HepG2 (cell line): ENCODE data around the gene CDK5RAP2. TPM values are rescaled to one million over a fixed set of nuclear protein-coding genes. Genes with fewer than 3 reads are reported as not detected.

Source experiments
- ATF3 ChIP-seq: sonication (generic); formaldehyde crosslinking; IDR thresholded peaks from 2 replicates; pipeline ENCODE4 v1.4.0; 2020; ENCODE audit warnings: missing genetic modification reagents
- BCL6 ChIP-seq: IDR thresholded peaks from 2 replicates; pipeline ENCODE4 v1.6.1; 2016; ENCODE audit warnings: missing genetic modification reagents, missing compliant biosample characterization
- HCFC1 ChIP-seq: fragments of 150-350 bp; IDR thresholded peaks from 2 replicates; pipeline ENCODE4 v1.6.1; 2014; ENCODE audit warnings: low read depth, low read length
- HMGXB4 ChIP-seq, 2 experiments: sonication (generic) in 1 of 2; formaldehyde crosslinking in 1 of 2; IDR thresholded peaks; 2 replicates each; pipeline versions ENCODE4 v1.4.0 to v1.6.1; 2018 to 2020; ENCODE audit warnings: missing genetic modification reagents in 2 of 2, borderline replicate concordance in 1 of 2, low read depth in 1 of 2, mild to moderate bottlenecking in 1 of 2, missing biosample characterization in 1 of 2
- SMAD3 ChIP-seq: sonication (generic); formaldehyde crosslinking; IDR thresholded peaks from 2 replicates; pipeline ENCODE4 v1.4.0; 2020; ENCODE audit warnings: missing genetic modification reagents
- SMYD3 ChIP-seq: sonication (generic); formaldehyde crosslinking; IDR thresholded peaks from 2 replicates; pipeline ENCODE4 v1.8.1; 2023; ENCODE audit warnings: mild to moderate bottlenecking, missing genetic modification reagents
- SOX5 ChIP-seq: IDR thresholded peaks from 2 replicates; pipeline ENCODE4 v1.6.1; 2016; ENCODE audit warnings: borderline replicate concordance
- ZBTB4 ChIP-seq: sonication (generic); formaldehyde crosslinking; IDR thresholded peaks from 2 replicates; pipeline ENCODE4 v1.4.0; 2020; ENCODE audit warnings: missing genetic modification reagents, mild to moderate bottlenecking, borderline replicate concordance
- ZEB1 ChIP-seq: IDR thresholded peaks from 2 replicates; pipeline ENCODE4 v1.6.1; 2012; ENCODE audit warnings: mild to moderate bottlenecking, low read depth, inconsistent platforms; ENCODE audit not compliant: insufficient replicate concordance
- ZFP36 ChIP-seq: fragments of 150-350 bp; IDR thresholded peaks from 2 replicates; pipeline ENCODE4 v1.6.1; 2018; ENCODE audit warnings: borderline replicate concordance, low read length, low read depth; ENCODE audit not compliant: partially characterized antibody
- ZFP37 ChIP-seq: sonication (generic); formaldehyde crosslinking; IDR thresholded peaks from 2 replicates; pipeline ENCODE4 v1.4.0; 2020; ENCODE audit warnings: missing genetic modification reagents, borderline replicate concordance
- ZNF143 ChIP-seq: sonication (generic); formaldehyde crosslinking; IDR thresholded peaks from 2 replicates; pipeline ENCODE4 v1.4.0; 2020; ENCODE audit warnings: missing genetic modification reagents
- ZNF543 ChIP-seq: sonication (generic); formaldehyde crosslinking; IDR thresholded peaks from 2 replicates; pipeline ENCODE4 v1.4.0; 2020; ENCODE audit warnings: mild to moderate bottlenecking, missing genetic modification reagents
- ZNF615 ChIP-seq: sonication (generic); formaldehyde crosslinking; IDR thresholded peaks from 2 replicates; pipeline ENCODE4 v1.5.0; 2020; ENCODE audit warnings: mild to moderate bottlenecking, missing genetic modification reagents, borderline replicate concordance
- ZNF616 ChIP-seq: sonication (generic); formaldehyde crosslinking; IDR thresholded peaks from 2 replicates; pipeline ENCODE4 v1.5.0; 2020; ENCODE audit warnings: low read depth, mild to moderate bottlenecking, missing genetic modification reagents
- ZNF724P ChIP-seq: sonication (generic); formaldehyde crosslinking; IDR thresholded peaks from 2 replicates; pipeline ENCODE4 v1.8.0; 2022; ENCODE audit warnings: missing genetic modification reagents, borderline replicate concordance
- polyA plus RNA-seq, 8 experiments: library from polyadenylated mRNA; depleted of rRNA in 3 of 8; stranded (reverse) in 7 of 8; unstranded in 1 of 8; fragments of >200 nt; fragmentation: Illumina TruSeq in 4 of 8; extraction: Trizol in 4 of 8; gene quantifications; 2 replicates each; pipeline versions ENCODE4 v1.2.1 to v1.2.3, GENCODE V29; 2011 to 2016; ENCODE audit warnings: low read depth in 4 of 8, missing spikeins in 1 of 8, mixed read lengths in 1 of 8; ENCODE audit not compliant: insufficient read depth in 1 of 8
- total RNA-seq, 5 experiments: library from RNA; depleted of rRNA; stranded (reverse); fragments of >200 nt; fragmentation: Illumina TruSeq; extraction: Trizol; gene quantifications; 2 replicates each; pipeline ENCODE4 v1.2.3, GENCODE V29; 2016; ENCODE audit warnings: low read depth in 1 of 5
- TF ChIP-seq, protein P1 (sequence below): sonication (generic); formaldehyde crosslinking; IDR thresholded peaks from 2 replicates; pipeline ENCODE4 v1.9.0; 2021; ENCODE audit warnings: missing genetic modification reagents, borderline replicate concordance
- TF ChIP-seq, protein P2 (sequence below): sonication (generic); formaldehyde crosslinking; IDR thresholded peaks from 2 replicates; pipeline ENCODE4 v1.4.0; 2020; ENCODE audit warnings: missing genetic modification reagents

CDK5RAP2 gene
- total and polyA plus RNA-seq, 2 of the 13 experiments (the other 11 are each of a cell fraction or from before 2014, with no cell fraction given) = 31.8 to 42.2 TPM

- TF ChIP-seq ZNF724P (CRISPR knock-in tag) (no peak), ZEB1 (peak; percentile 33), ZNF615 (CRISPR knock-in tag) (no peak), ZFP37 (CRISPR knock-in tag) (peak; percentile 44; the same call in 1 of the 2 replicates), HMGXB4 (CRISPR knock-in tag; IDR thresholded peaks at IDR 0.05; ENCODE audit: borderline replicate concordance in 1 of 2, low read depth in 1 of 2) (peak in 1 of 2 experiments; percentile 37; a peak in 1 of 4 replicates), HCFC1 (no peak), ZNF616 (CRISPR knock-in tag) (no peak), BCL6 (CRISPR knock-in tag) (0 out of 2 replicates have a peak, but pooled peaks have one; percentile 42), ZNF543 (CRISPR knock-in tag) (no peak), ZFP36 (no peak), ZBTB4 (CRISPR knock-in tag) (no peak), ZNF143 (CRISPR knock-in tag) (no peak), SMYD3 (CRISPR knock-in tag) (no peak), ATF3 (CRISPR knock-in tag) (no peak), SOX5 (CRISPR knock-in tag) (peak; percentile 88), SMAD3 (CRISPR knock-in tag) (peak; percentile 68; the same call in 1 of the 2 replicates)
- TF ChIP-seq, protein P1, sequence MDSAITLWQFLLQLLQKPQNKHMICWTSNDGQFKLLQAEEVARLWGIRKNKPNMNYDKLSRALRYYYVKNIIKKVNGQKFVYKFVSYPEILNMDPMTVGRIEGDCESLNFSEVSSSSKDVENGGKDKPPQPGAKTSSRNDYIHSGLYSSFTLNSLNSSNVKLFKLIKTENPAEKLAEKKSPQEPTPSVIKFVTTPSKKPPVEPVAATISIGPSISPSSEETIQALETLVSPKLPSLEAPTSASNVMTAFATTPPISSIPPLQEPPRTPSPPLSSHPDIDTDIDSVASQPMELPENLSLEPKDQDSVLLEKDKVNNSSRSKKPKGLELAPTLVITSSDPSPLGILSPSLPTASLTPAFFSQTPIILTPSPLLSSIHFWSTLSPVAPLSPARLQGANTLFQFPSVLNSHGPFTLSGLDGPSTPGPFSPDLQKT = no peak
- TF ChIP-seq, protein P2, sequence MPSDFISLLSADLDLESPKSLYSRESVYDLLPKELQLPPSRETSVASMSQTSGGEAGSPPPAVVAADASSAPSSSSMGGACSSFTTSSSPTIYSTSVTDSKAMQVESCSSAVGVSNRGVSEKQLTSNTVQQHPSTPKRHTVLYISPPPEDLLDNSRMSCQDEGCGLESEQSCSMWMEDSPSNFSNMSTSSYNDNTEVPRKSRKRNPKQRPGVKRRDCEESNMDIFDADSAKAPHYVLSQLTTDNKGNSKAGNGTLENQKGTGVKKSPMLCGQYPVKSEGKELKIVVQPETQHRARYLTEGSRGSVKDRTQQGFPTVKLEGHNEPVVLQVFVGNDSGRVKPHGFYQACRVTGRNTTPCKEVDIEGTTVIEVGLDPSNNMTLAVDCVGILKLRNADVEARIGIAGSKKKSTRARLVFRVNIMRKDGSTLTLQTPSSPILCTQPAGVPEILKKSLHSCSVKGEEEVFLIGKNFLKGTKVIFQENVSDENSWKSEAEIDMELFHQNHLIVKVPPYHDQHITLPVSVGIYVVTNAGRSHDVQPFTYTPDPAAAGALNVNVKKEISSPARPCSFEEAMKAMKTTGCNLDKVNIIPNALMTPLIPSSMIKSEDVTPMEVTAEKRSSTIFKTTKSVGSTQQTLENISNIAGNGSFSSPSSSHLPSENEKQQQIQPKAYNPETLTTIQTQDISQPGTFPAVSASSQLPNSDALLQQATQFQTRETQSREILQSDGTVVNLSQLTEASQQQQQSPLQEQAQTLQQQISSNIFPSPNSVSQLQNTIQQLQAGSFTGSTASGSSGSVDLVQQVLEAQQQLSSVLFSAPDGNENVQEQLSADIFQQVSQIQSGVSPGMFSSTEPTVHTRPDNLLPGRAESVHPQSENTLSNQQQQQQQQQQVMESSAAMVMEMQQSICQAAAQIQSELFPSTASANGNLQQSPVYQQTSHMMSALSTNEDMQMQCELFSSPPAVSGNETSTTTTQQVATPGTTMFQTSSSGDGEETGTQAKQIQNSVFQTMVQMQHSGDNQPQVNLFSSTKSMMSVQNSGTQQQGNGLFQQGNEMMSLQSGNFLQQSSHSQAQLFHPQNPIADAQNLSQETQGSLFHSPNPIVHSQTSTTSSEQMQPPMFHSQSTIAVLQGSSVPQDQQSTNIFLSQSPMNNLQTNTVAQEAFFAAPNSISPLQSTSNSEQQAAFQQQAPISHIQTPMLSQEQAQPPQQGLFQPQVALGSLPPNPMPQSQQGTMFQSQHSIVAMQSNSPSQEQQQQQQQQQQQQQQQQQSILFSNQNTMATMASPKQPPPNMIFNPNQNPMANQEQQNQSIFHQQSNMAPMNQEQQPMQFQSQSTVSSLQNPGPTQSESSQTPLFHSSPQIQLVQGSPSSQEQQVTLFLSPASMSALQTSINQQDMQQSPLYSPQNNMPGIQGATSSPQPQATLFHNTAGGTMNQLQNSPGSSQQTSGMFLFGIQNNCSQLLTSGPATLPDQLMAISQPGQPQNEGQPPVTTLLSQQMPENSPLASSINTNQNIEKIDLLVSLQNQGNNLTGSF (CRISPR knock-in tag) = no peak
Measured at GRCh38 chr9:120538339-120538738, 41.6 kb downstream of the CDK5RAP2 start (continued).
